Tibial nerve (tissue), 3 donors: ENCODE data around the gene CEP85L.

Experiments
- CTCF ChIP-seq, 5 experiments: fragments of 200-600 bp in 3 of 5; fragments of 450-650 bp in 2 of 5; sonication (generic) in 3 of 5; IDR thresholded peaks; one replicate each; pipeline ENCODE4 v1.5.1; 2016 to 2019; ENCODE audit warnings: antibody characterized with exemption in 5 of 5, mild to moderate bottlenecking in 3 of 5, moderate library complexity in 2 of 5
- POLR2A ChIP-seq, 2 donors: fragments of 450-650 bp; IDR thresholded peaks; one replicate each; pipeline ENCODE4 v1.6.1; 2017; ENCODE audit warnings: antibody characterized with exemption in 2 of 2, mild to moderate bottlenecking in 2 of 2, moderate library complexity in 2 of 2

GRCh38 chr6:118525913-118526780 is 125.2 kb downstream of the CEP85L start:
- TF ChIP-seq POLR2A (IDR thresholded peaks at IDR 0.05) (no peak), CTCF (IDR thresholded peaks at IDR 0.05) (no peak)
